GM12878 (cell line): Measurements from ENCODE around the gene KDM8. TPM values are rescaled to one million over a fixed set of nuclear protein-coding genes. Genes with fewer than 3 reads are reported as not detected.

Experiments used
- HDAC2 ChIP-seq: fragments of 200-600 bp; sonication (generic); IDR thresholded peaks from 2 replicates; pipeline ENCODE4 v1.6.1; 2017
- MYB ChIP-seq: fragments of 150-350 bp; IDR thresholded peaks from 2 replicates; pipeline ENCODE4 v1.6.1; 2014; ENCODE audit warnings: mild to moderate bottlenecking, low read depth, low read length, borderline replicate concordance
- PAX5 ChIP-seq: IDR thresholded peaks from 2 replicates; pipeline ENCODE4 v1.6.1; 2011; ENCODE audit warnings: low read depth, low read length, borderline replicate concordance
- POLR2A ChIP-seq: IDR thresholded peaks from 2 replicates; pipeline ENCODE4 v1.6.1; 2011; ENCODE audit warnings: low read depth, mild to moderate bottlenecking, low read length
- RCOR1 ChIP-seq: conservative IDR thresholded peaks from 2 replicates; pipeline ENCODE4 v1.6.1; 2012; ENCODE audit warnings: low read depth, low read length, improper control_type of control experiment
- SPI1 ChIP-seq: IDR thresholded peaks from 2 replicates; pipeline ENCODE4 v1.6.1; 2011; ENCODE audit warnings: low read depth, mild to moderate bottlenecking, low read length, moderate library complexity, borderline replicate concordance; ENCODE audit not compliant: insufficient read depth
- polyA plus RNA-seq, 11 experiments: library from polyadenylated mRNA; depleted of rRNA in 4 of 11; unstranded in 6 of 11; stranded (reverse) in 5 of 11; fragments of >200 nt; fragmentation: Nextera tagmentation in 4 of 11; fragmentation: Illumina TruSeq in 1 of 11; extraction: Ambion mirVana in 4 of 11; extraction: Trizol in 1 of 11; gene quantifications; 1 replicate in 1 of 11; 2 replicates in 10 of 11; pipeline versions ENCODE4 v1.2.1 to v1.2.3, GENCODE V29; 2011 to 2016; ENCODE audit warnings: inconsistent platforms in 2 of 11, missing spikeins in 2 of 11, low read depth in 1 of 11
- total RNA-seq, 4 experiments: library from RNA; depleted of rRNA in 3 of 4; stranded (reverse); fragments of >200 nt in 3 of 4; fragmentation: Illumina TruSeq in 1 of 4; extraction: Trizol in 1 of 4; gene quantifications; 2 replicates each; pipeline versions ENCODE4 v1.2.1 to v1.2.3, GENCODE V29; 2013 to 2021
- TF ChIP-seq, protein P1 (sequence below): IDR thresholded peaks from 2 replicates; pipeline ENCODE4 v1.6.1; 2012; ENCODE audit warnings: mild to moderate bottlenecking, low read depth, low read length
- TF ChIP-seq, protein P2 (sequence below): fragments of 450-650 bp; IDR thresholded peaks from 2 replicates; pipeline ENCODE4 v1.6.1; 2018; ENCODE audit warnings: mild to moderate bottlenecking, low read depth, moderate library complexity; ENCODE audit not compliant: partially characterized antibody

KDM8 gene
- total and polyA plus RNA-seq, 10 of the 15 experiments (the other 5 are each of a cell fraction or from before 2014, with no cell fraction given), result 0.79 to 8.9 (median 5.8) TPM

DNA sequence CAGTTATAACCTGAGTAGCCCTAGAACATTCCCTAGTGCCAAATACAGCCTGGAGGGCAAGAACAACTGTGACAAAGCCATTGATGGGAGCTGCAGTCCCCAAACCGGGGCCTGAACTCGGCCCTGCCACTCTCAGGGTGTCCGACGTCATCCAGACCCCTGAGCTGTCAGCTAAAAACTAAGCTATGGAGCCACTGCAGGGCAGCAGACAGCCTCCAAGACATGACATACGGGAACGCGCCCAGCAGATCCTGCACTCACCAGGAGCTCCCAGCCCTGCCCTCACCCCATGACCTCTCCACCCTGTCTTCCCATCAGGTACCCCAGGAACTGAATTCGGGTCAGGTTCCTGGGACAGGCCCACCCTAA lies 28.4 kb downstream of the KDM8 start (continued):
- TF ChIP-seq, protein P1, sequence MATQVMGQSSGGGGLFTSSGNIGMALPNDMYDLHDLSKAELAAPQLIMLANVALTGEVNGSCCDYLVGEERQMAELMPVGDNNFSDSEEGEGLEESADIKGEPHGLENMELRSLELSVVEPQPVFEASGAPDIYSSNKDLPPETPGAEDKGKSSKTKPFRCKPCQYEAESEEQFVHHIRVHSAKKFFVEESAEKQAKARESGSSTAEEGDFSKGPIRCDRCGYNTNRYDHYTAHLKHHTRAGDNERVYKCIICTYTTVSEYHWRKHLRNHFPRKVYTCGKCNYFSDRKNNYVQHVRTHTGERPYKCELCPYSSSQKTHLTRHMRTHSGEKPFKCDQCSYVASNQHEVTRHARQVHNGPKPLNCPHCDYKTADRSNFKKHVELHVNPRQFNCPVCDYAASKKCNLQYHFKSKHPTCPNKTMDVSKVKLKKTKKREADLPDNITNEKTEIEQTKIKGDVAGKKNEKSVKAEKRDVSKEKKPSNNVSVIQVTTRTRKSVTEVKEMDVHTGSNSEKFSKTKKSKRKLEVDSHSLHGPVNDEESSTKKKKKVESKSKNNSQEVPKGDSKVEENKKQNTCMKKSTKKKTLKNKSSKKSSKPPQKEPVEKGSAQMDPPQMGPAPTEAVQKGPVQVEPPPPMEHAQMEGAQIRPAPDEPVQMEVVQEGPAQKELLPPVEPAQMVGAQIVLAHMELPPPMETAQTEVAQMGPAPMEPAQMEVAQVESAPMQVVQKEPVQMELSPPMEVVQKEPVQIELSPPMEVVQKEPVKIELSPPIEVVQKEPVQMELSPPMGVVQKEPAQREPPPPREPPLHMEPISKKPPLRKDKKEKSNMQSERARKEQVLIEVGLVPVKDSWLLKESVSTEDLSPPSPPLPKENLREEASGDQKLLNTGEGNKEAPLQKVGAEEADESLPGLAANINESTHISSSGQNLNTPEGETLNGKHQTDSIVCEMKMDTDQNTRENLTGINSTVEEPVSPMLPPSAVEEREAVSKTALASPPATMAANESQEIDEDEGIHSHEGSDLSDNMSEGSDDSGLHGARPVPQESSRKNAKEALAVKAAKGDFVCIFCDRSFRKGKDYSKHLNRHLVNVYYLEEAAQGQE, result no peak
- TF ChIP-seq MYB (no peak), PAX5 (no peak), POLR2A (no peak), SPI1 (no peak), RCOR1 (no peak), HDAC2 (no peak)
- TF ChIP-seq, protein P2, sequence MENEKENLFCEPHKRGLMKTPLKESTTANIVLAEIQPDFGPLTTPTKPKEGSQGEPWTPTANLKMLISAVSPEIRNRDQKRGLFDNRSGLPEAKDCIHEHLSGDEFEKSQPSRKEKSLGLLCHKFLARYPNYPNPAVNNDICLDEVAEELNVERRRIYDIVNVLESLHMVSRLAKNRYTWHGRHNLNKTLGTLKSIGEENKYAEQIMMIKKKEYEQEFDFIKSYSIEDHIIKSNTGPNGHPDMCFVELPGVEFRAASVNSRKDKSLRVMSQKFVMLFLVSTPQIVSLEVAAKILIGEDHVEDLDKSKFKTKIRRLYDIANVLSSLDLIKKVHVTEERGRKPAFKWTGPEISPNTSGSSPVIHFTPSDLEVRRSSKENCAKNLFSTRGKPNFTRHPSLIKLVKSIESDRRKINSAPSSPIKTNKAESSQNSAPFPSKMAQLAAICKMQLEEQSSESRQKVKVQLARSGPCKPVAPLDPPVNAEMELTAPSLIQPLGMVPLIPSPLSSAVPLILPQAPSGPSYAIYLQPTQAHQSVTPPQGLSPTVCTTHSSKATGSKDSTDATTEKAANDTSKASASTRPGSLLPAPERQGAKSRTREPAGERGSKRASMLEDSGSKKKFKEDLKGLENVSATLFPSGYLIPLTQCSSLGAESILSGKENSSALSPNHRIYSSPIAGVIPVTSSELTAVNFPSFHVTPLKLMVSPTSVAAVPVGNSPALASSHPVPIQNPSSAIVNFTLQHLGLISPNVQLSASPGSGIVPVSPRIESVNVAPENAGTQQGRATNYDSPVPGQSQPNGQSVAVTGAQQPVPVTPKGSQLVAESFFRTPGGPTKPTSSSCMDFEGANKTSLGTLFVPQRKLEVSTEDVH, result no peak
